Ecto neural progenitor cell (in vitro differentiated cells): Measurements from ENCODE around the gene MYEF2.

Experiments
- DNase-seq: peaks from one replicate; pipeline ENCODE4 v3.0.0-alpha.2; 2018; ENCODE audit warnings: low spot score

Gene MYEF2

DNA sequence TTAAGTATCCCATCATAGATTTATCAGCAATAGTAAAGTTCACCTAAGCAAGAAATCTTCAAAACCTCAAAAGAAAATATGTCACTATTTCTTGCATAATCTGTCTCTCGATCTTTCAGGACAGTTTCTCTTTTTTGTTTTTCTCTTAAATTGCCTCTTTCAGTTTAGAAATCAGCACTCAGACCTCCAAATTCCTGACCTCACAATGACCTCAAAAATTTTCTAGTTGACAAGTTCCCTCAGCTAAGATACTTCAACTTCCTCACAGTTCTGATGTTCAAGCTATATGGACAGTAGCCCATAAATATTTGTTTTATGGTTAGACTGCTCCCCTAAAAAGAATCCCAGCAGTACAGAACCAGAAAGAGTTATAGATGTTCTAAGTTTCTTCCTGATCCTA lies 33.2 kb downstream of the MYEF2 start:
- no peak for DNase-seq

- no peak for DNase-seq
Measured at GRCh38 chr15:48143856-48144255, 34.2 kb downstream of the MYEF2 start.

DNA sequence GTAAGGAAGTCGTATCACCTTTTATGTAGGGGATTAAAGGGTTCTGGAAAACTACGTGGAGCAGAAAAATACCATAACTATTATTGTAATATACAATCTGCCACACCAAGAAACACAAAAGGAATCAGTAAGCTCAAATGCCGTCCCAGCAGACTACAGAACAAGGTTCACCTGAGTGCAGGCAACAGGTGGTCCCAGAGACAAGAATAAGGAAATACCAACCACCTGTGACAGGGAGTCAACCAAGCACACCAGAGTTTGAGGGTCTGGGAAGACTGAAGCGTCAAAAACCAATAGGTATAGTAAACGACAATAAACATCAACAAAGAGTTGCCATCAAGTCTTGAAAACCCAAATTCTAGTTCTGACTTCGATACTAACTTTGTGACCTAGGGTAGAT lies 45.2 kb downstream of the MYEF2 start:
- no peak for DNase-seq

DNA sequence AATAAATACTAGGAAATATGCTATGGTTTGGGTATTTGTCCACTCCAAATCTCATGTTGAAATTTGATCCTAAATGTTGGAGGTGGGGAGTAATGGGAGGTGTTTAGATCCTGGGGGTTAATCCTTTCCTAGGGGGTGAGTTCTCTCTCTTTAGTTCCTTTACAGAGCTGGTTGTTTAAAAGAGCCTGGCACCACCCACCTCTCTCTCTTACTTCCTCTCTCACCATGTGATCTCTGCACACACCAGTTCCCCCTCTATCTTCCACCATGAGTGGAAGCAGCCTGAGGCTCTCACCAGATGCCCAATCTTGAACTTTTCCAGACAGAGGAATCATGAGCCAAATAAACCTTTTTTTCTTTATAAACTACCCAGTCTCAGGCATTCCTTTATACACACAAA lies 46.8 kb downstream of the MYEF2 start:
- no peak for DNase-seq

- no peak for DNase-seq
Measured at GRCh38 chr15:48126667-48127355, 51.3 kb downstream of the MYEF2 start.

DNA sequence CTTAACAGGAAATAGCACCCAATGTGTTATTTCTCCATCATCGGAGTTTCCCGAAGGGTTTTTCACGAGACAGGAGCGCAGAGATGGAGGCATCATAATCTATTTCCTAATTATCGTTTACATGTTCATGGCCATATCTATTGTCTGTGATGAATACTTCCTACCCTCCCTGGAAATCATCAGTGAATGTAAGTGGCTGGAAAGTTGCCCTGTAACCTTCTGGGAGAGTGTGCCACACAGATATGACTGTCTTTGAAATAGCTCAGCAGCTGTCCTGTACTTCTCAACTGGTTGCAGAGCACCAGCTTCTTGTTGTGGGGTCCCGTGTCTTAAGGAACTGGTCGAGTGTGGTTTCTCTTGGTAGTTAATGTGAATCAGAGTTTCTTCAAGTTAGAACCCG lies 56.2 kb downstream of the MYEF2 start:
- no peak for DNase-seq

DNA sequence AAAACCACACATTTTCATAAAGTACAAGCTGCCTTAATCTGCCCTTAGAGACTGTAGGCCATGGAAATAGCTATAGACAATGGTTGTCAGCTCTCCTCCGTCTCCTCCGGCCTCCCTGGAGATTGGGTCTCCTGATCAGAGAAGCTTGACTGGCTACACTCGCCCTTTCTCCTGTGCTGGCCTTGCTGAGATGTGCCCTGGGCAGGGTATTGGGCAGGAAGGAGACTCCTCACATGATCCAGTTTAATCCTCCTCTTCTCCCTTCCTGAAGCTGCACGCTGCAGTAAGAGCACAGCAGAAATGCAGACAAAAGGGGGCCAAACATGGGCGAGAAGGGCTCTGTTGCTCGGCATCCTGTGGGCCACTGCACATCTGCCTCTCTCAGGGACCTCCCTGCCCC lies 57.4 kb downstream of the MYEF2 start, which contains the start of gene SLC24A5:
SLC24A5 (plus strand) TSS at position 246 of the 400 bp plus-strand sequence; CDS start at position 301, 55 bp downstream.
- DNase-seq = no peak

DNA sequence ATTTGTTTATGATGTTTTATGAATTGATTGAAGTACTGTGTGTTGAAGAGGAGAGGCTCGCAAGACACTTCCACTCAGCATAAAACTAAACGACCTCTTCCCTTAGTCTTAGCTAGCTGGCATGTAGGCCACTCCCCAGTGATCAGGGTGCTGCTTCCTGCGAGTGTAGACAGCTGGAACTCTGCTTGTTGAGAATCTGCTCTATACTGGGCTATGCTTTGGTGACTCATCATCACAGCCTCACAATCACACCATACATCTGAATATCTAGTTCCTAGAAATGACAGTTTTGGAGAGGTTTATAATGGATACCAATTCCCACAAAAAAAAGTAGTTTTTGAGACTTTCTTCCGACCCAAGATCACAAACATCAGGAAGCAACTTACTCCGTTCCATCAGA lies 58.8 kb downstream of the MYEF2 start:
- DNase-seq = no peak

DNA sequence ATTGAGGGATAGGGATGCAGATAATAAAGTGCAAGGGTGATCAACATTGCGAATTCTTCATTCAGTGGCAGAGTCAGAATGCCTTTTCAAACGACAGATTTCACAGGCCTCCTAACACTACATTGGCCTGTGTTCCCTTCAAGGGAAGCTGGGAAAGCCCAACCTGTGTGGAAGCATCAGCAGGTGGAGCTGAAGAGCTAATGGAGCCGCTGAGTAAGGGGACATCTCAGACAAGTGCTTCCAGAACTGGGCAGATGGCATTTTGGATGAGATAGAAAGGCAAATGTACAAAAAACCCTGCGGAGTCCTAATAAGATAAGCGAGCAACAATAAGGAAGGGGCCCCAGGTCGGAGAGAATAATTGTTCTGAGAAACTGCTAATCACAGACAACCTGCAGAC lies 65.9 kb downstream of the MYEF2 start:
- DNase-seq = peak; percentile 58

DNA sequence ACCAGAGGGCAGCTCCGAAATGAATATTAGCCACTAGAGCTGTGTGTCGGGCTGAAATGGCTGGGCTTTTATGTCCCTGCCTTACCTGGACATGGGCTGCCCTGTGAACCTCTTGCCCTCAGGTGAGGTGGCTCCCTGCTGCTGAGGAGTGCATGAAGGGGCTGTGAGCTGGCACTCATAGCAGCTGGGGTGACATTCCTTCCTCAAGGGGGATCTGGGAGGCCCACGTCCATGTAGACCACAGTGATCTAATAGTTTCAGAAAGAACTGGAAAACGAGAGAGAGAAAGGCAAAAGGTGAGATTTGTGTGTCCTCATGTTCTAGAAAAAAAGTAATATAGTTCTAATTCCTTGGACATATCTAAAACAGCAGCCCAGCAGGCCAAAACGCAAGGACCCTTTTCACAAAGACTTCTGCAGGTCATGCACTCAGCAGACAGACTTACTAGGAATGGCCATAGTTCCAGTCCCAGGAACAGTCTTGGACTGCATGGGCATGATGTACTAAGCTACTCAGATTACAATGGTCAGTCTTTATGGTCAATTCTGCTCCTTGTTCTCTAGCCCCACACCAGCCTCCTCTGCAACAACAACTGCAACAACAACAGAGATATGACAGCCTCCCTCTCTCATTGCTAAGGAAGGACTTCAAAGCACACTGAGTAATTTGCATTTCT lies 68.1 kb downstream of the MYEF2 start:
- DNase-seq = no peak

- no peak for DNase-seq
Measured at GRCh38 chr15:48109212-48109611, 68.9 kb downstream of the MYEF2 start.

- DNase-seq = no peak
Measured at GRCh38 chr15:48105936-48106335, 72.2 kb downstream of the MYEF2 start.

DNA sequence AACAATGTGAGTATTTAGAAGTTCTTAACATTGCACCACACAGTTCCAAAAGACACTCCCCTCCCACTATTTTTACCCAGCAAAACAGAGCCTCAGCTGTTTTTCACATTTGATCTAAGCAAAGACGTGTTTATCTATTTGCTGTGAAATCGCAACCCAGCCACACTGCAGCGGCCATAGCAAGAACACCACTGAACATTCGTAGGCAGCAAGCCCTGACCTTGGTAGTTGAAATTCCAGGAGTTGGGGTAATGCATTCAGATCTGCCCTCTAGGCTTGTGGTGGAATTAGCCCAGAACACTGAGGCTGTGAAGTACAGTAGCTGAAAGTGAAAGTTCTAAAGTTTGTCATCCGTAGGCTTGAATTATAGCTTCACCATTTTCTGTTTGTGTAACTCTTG lies 74.4 kb downstream of the MYEF2 start:
- no peak for DNase-seq

DNA sequence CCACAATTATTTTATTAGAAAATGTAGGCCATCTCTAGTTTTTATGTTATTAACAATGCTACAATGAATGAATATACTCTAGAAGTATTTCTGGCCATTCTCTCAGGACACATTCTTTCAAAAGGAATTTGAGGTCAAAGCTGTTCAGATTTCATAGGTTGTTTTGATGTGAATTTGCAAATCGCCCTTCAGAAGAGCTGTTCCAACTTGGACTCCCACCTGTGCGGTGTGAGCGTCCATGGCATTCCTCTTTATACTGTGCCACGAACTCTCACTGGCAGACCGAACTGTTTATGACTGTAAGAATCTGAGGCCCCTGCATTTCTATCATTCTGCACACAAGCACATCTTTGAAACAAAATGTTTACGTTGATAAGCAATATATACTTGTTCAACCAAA lies 75.9 kb downstream of the MYEF2 start:
- DNase-seq = no peak

- no peak for DNase-seq
Measured at GRCh38 chr15:48101376-48101961, 76.6 kb downstream of the MYEF2 start.

DNA sequence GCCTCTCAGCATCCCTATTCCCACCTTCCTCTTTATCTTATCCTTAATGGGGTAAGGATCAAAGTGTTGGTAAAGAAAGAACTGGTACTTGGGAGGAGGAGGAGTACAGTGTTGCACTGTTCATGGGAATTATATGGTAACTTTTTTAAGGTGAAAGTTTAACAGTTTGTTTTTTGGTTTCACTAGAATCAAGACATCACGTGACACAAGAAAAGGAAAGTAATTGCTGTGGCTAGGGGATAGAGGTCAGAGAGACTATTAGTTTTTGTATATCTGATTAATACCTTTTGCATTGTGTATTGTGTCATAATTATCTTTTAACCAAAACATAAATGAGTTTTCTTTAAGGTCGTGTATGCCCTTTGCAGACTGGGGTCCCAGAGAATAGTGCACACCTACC lies 80.8 kb downstream of the MYEF2 start:
- no peak for DNase-seq

- DNase-seq = no peak
Measured at GRCh38 chr15:48096813-48097212, 81.3 kb downstream of the MYEF2 start.

DNA sequence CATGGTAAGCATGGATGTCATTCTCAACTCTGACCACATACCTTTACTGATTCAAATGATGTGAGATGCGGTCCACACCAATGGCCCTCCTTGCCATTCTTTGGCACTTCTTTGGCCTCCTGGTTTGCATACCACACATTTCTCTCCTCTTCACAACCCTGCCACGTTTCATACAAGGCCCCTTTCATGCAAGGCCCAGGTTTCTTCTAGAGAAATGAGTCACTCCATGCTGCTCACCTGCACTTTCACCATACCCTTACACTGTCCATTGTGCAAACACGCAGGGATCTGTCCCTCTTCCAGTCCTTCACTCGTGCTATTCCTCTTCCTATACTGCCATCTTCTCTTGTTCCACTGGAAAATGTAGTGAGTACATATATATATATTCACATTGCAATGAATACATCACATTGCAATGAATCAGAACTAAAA lies 81.7 kb downstream of the MYEF2 start:
- no peak for DNase-seq

GRCh38 chr15:48091522-48091921 lies 86.6 kb downstream of the MYEF2 start:
- DNase-seq = no peak

DNA sequence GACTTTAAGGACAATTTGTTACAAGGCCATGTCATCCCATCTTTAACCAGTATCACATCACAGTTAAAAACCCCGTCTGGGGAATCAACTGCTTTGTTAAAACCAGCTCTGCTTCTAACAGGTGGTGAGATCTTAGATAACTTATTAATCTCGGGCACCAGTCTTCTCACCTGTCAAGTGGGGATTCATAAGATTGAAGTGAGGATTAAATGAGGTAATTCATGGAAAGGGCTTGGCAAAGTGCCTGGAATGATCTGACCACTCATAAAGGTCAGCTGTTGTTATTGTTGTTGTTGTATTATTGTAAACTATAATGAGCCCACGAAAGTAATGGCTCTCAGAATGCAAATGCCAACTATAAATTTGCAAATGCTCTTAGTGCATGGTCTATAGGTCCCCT lies 87.4 kb downstream of the MYEF2 start:
- no peak for DNase-seq

DNA sequence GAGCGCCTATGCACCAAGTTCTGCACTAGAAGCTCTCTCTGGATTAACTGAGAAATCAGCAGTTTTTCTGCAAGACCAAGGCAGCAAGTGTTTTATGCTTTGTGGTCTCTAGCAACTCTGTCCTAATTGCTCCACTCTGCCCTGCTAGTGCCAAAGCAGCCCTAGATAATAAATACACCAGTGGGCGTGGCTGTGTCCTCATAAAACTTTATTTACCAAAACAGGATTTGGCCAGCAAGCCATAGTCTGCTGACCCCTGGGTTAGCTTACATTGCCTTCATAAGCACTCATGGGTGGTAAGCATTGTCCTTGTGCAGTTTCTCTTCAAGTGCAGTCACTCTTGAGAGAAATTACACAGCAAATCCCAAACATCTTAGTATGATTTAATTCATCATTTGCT lies 88.0 kb downstream of the MYEF2 start:
- DNase-seq = no peak

GRCh38 chr15:48089702-48090101 lies 88.4 kb downstream of the MYEF2 start:
- DNase-seq = no peak

DNA sequence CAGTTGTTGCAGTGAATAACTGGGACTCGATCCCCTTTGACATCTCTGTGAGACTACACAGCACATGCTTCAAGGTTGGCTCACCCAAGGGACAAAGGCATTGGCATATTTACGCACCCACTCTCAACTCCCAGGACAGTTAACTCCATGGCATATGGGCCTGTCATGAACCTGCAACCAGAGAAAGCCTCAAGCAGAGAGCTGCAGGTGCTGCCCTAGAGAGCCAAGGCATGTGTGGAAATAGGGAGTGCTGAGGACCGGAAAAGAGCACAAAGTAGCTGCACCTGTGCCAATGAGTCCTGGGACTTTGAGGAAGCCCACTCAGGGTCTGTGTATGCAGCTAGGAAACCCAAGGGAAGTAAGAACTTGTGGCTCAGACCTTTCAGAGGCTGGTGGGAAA lies 90.3 kb downstream of the MYEF2 start:
- DNase-seq = no peak

DNA sequence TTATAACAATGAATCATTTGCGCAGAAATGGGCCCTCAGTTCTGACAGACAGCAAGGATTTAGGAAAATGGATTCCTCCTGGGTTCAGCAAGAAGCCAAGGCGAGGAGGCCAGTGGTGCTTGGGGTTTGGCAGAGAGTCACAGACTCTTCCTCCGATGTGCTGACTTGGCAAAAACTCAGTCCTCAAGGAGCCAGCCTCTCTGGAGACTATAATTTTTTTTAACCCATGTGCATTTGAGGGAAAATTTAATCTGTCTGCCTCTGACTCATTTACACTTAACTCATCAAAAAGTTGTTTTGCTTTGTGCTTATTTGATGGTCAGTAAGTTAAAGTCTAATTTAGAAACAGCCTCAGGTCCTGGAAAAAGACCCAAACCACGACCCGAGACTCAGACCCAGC lies 91.5 kb downstream of the MYEF2 start:
- no peak for DNase-seq
